HG02885 (cell line): ENCODE measurements around the gene RCL1.
A peak's percentile ranks its signal among the peaks of the same experiment; 100 is the strongest.
"Not testable (repeated sequence)": the region's sequence is repeated elsewhere in the genome, so short reads cannot be mapped to it uniquely, and the experiment has no call there.

Source experiments
- ATAC-seq: cut with Tn5 transposase; IDR thresholded peaks from one replicate; pipeline ENCODE4 v1.9.1; 2021; ENCODE audit warnings: mild to moderate bottlenecking; ENCODE audit not compliant: unreplicated experiment, poor library complexity

The RCL1 gene

GRCh38 chr9:4792572-4793458 lies at the start of gene RCL1:
Gene RCL1 (plus strand): TSS chr9:4792944. CDS start chr9:4793092, 148 bp downstream.
- ATAC-seq: peak; percentile 96

GRCh38 chr9:4743131-4743875 lies 49.4 kb upstream of the RCL1 start:
- no peak for ATAC-seq

GRCh38 chr9:4746278-4747030 lies 46.3 kb upstream of the RCL1 start:
- no peak for ATAC-seq

- no peak for ATAC-seq
Measured at GRCh38 chr9:4748612-4749011, 44.1 kb upstream of the RCL1 start.

GRCh38 chr9:4750023-4750673 lies 42.6 kb upstream of the RCL1 start:
- ATAC-seq: no peak

GRCh38 chr9:4754530-4754929 lies 38.2 kb upstream of the RCL1 start:
- not testable (repeated sequence) for ATAC-seq

- ATAC-seq: no peak
Measured at GRCh38 chr9:4755026-4755609, 37.6 kb upstream of the RCL1 start.

- ATAC-seq: no peak
Measured at GRCh38 chr9:4756420-4756819, 36.3 kb upstream of the RCL1 start.

- no peak for ATAC-seq
Measured at GRCh38 chr9:4760122-4760521, 32.6 kb upstream of the RCL1 start.

GRCh38 chr9:4762108-4762885 lies 30.4 kb upstream of the RCL1 start:
- ATAC-seq: peak; percentile 86

- ATAC-seq: peak; percentile 31
Measured at GRCh38 chr9:4762886-4763541, 29.7 kb upstream of the RCL1 start.

GRCh38 chr9:4764033-4764432 lies 28.7 kb upstream of the RCL1 start:
- ATAC-seq: no peak

- ATAC-seq: no peak
Measured at GRCh38 chr9:4768681-4769080, 24.1 kb upstream of the RCL1 start.

GRCh38 chr9:4769321-4770080 lies 23.2 kb upstream of the RCL1 start:
- peak; percentile 45 for ATAC-seq

GRCh38 chr9:4771788-4772187 lies 21.0 kb upstream of the RCL1 start:
- ATAC-seq: no peak

GRCh38 chr9:4774209-4774608 lies 18.5 kb upstream of the RCL1 start:
- ATAC-seq: no peak

- ATAC-seq: not testable (repeated sequence)
Measured at GRCh38 chr9:4774958-4775357, 17.8 kb upstream of the RCL1 start.

- no peak for ATAC-seq
Measured at GRCh38 chr9:4780651-4781050, 12.1 kb upstream of the RCL1 start.
